GM18868 (cell line): ENCODE results near the gene UBE2L5.
"Not testable (repeated sequence)": the region's sequence is repeated elsewhere in the genome, so short reads cannot be mapped to it uniquely, and the experiment has no call there.

Experiments used
- ATAC-seq: cut with Tn5 transposase; IDR thresholded peaks from one replicate; pipeline ENCODE4 v1.9.1; 2021; ENCODE audit warnings: mild to moderate bottlenecking, moderate library complexity; ENCODE audit not compliant: unreplicated experiment

Gene UBE2L5

GRCh38 chr13:30437177-30437576 is 14.9 kb downstream of the UBE2L5 start:
- ATAC-seq = no peak

GRCh38 chr13:30438286-30438685 is 16.0 kb downstream of the UBE2L5 start:
- no peak for ATAC-seq

- no peak for ATAC-seq
Measured at GRCh38 chr13:30440910-30441703, 18.8 kb downstream of the UBE2L5 start.

GRCh38 chr13:30442926-30443325 is 20.6 kb downstream of the UBE2L5 start:
- ATAC-seq = no peak

- ATAC-seq = not testable (repeated sequence)
Measured at GRCh38 chr13:30443491-30443890, 21.2 kb downstream of the UBE2L5 start.

GRCh38 chr13:30443957-30444404 is 21.7 kb downstream of the UBE2L5 start:
- peak; percentile 44 for ATAC-seq

- ATAC-seq = peak; percentile 4
Measured at GRCh38 chr13:30446126-30446500, 23.8 kb downstream of the UBE2L5 start.

- ATAC-seq = no peak
Measured at GRCh38 chr13:30448441-30448840, 26.1 kb downstream of the UBE2L5 start.

GRCh38 chr13:30450066-30450465 is 27.8 kb downstream of the UBE2L5 start:
- no peak for ATAC-seq

GRCh38 chr13:30451476-30451875 is 29.2 kb downstream of the UBE2L5 start:
- not testable (repeated sequence) for ATAC-seq

GRCh38 chr13:30453727-30454126 is 31.4 kb downstream of the UBE2L5 start:
- no peak for ATAC-seq

GRCh38 chr13:30454991-30455390 is 32.7 kb downstream of the UBE2L5 start:
- ATAC-seq = no peak

- no peak for ATAC-seq
Measured at GRCh38 chr13:30456290-30456689, 34.0 kb downstream of the UBE2L5 start.

- no peak for ATAC-seq
Measured at GRCh38 chr13:30457306-30457891, 35.1 kb downstream of the UBE2L5 start.

- not testable (repeated sequence) for ATAC-seq
Measured at GRCh38 chr13:30461279-30462066, 39.2 kb downstream of the UBE2L5 start.

- peak; percentile 23 for ATAC-seq
Measured at GRCh38 chr13:30463787-30464495, 41.6 kb downstream of the UBE2L5 start.

GRCh38 chr13:30464496-30465342 is 42.4 kb downstream of the UBE2L5 start:
- peak; percentile 31 for ATAC-seq

GRCh38 chr13:30465343-30465592 is 43.0 kb downstream of the UBE2L5 start:
- ATAC-seq = no peak

- peak; percentile 88 for ATAC-seq
Measured at GRCh38 chr13:30465593-30466357, 43.5 kb downstream of the UBE2L5 start, which contains the start of gene HMGB1. TSS of gene HMGB1 (minus strand) at chr13:30465936. CDS start at chr13:30463680, 2,256 bp downstream.

GRCh38 chr13:30466358-30466714 is 44.0 kb downstream of the UBE2L5 start:
- ATAC-seq = no peak
